Measurements from ENCODE around the gene PALM2AKAP2.
A peak's percentile ranks its signal among the peaks of the same experiment; 100 is the strongest.

The PALM2AKAP2 gene

DNA sequence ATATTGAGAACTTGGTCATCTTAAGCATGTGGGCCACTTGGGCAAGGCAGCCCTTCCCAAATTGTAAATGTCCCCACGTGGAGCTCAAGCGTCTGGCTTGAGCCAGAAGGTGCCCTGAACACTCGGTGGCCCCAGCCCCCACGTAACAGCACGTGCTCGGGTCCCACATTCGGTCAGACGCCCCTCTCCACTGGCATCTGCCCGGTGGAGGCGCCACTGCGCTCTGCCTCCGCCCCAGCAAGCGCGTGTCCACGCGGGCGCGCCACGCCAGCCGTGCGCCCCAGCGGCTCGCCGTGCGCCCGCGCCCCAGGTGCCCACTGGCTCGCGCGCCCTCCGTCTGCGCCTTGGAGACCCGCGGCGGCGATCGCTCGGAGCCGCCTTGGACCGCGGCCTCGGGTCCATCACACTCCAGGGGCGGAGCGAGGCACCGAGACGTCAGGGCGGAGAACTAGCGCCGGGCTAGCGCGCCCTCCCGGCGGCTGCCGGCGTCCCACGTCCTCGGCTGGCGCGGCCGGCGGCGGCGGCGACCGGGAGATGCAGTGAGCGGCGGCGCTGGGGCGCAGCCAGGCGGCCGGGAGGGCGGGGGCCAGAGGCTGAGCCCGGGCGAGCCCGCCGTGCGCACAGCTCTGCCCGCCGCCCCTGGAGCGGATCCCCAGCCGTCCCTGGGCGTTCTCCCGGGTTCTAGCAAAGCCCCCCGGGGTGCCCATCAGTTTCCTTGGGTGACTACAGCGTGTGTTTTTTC lies at the start of gene PALM2AKAP2:
TSS of gene PALM2AKAP2 (plus strand) at position 488 of the 742 bp plus-strand sequence. CDS start 291 bp downstream, outside the sequence.
- peak; percentile 90 for DNase-seq

- peak; percentile 99 for DNase-seq
Measured at GRCh38 chr9:109730228-109730627, 49.8 kb upstream of the PALM2AKAP2 start.

GRCh38 chr9:109733690-109734089 lies 46.3 kb upstream of the PALM2AKAP2 start:
- no peak for DNase-seq

DNA sequence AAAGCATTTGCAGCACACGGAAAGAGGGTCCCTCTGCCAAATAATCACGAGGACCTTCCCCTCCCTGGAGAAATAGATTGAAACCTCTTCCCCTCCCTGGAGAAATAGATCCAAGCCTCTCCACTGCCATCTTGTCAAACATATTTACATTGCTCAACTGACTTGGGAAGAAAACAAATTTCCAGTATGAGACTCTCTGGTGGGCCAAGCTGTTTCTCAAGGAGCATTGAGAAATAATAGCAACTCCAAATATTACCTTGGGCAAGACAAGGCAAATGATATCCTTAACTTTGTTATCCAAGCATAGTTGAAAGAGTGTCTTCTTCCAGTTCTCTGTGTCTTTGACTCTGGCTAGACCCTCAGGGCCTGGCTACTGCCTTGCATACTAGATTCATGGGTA lies 45.2 kb upstream of the PALM2AKAP2 start:
- no peak for DNase-seq

DNA sequence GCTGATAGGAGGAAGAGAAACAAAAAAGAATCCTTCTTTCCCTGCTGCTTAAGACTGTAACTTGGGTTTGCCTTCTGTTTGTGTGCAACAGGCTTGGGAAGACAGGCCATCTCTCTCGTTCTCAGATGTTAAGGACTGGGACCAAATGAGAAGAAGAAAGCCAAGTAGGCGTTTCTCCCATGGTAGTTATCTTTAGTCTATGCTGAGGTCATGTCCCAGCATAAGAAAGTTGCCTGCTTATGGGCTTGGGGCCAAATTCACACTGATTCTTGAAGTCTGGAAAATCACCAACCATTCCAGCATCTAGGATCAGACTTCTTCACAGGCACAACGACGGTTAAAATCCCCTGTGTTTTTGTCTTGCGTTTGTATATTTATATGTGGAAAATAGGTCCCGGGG lies 44.2 kb upstream of the PALM2AKAP2 start:
- no peak for DNase-seq

DNA sequence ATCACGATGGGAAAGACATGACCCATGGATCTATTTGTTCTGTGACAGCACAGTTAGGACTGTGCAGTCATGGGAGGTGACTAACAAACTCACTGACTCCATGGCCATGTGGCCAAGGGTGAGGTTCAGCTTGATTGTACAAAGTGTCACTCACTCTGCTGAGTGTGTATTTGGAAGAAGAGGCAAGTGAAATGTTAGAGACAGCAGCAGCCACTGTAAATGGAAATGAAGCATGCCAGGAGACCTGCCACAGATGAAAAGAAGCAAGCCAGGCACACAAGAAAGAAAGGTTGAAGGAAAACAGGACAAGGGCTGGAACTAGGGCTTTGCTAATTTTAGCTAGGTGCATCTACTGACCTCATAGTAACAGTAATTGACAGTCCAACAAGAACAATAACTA lies 42.7 kb upstream of the PALM2AKAP2 start:
- DNase-seq: no peak

DNA sequence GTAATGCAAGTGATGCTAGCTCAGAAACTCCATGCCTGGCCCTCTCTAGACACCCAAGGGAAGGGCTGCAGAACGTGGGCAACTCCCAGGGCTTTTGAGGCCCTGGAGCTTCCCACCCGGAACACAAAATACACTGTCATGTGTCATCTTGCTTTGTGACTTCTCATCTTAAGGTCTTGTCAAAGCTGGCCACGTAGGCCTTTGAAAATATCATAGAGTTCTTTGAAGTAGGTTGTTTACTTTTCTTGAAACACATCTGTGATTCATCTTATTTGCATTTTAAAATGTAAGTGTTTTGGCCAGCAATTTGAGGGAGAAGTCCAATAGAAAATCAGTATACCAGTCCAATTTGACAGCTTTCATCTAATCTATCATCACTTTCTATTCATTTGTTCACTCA lies 40.2 kb upstream of the PALM2AKAP2 start:
- DNase-seq: no peak

- peak; percentile 71 for DNase-seq
Measured at GRCh38 chr9:109742776-109743348, 37.1 kb upstream of the PALM2AKAP2 start.

DNA sequence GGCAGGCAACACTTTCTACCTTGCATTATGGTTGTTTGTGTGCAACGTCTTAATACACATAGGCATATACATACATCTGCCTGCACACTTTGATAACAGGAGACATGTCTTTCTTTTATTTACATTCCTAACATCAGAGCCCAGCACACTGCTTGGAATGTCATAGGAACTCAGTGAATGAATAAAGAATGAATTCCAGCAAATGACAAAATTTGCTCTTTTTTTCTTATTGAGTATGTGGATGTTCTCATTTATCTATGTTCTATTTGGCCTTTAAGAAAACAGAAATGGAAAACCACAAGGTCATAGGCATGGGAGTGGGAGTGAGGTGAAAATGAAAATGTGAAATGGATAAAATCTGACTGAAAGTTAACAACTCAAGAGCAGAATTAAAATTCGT lies 36.3 kb upstream of the PALM2AKAP2 start:
- DNase-seq: no peak

DNA sequence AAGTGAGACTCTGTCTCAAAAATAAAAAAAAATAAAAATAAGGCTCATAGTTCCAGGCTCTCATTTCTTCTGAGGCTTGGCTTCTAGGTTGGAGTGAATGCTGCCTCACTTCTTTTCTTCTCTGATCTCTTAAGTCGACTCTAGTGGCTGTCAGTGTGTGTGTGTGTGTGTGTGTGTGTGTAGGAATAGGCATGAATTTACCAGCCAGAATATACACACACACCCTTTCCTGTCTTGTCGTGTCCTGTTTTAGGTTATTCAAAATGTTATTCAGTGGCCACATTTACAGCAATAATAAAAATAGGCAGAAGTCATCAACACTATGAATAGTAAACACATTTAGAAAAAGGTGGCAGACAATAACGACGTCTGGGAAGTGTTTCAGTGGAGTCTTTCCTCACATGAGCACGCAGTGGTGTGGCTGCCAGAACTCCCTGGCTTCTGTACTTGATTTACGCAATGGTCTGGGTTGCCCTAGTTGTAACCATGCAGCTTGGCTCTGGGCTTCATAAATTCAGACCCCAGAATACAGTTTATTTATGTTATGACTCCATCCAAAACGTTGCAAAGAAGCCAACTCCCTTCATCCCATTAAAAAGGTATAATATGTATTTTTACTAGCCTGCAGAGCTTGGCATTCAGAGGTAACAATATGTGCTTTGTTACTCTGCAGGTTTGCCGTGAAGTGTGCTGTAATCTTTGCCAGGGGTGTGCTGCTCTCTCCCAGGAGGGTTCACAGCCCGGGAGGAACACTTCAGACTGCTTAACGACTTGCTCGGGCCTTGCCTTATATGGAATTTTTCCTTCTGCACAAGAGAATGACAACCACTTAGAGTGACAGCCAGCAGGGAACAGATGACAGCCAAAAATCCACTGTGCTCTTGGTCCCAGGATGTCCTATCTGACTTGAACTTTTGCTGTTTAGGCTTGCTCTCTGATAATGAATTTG lies 34.4 kb upstream of the PALM2AKAP2 start:
- peak; percentile 87 for DNase-seq

GRCh38 chr9:109751253-109751652 lies 28.7 kb upstream of the PALM2AKAP2 start:
- peak; percentile 87 for DNase-seq

GRCh38 chr9:109753308-109753707 lies 26.7 kb upstream of the PALM2AKAP2 start:
- DNase-seq: no peak

DNA sequence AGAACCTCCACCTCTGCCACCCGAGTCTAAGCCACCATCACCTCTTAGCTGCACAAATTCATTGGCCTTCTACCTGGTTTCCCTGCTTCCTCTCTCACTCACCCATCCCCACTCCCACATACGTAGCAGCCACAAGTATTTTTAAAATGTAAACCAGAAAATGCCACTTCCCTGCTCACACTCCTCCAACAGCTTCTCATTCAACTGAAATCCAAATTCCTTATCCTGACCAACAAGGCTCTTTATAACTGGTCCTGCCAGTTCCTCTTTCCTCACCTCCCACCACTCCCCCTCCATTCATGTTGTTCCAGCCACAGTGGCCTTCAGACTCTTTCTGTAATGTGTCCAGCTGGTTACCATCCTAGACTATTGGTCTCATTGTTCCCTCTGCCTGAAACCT lies 25.0 kb upstream of the PALM2AKAP2 start:
- DNase-seq: no peak

- DNase-seq: no peak
Measured at GRCh38 chr9:109759589-109759988, 20.4 kb upstream of the PALM2AKAP2 start.

GRCh38 chr9:109765278-109765677 lies 14.7 kb upstream of the PALM2AKAP2 start:
- DNase-seq: no peak

DNA sequence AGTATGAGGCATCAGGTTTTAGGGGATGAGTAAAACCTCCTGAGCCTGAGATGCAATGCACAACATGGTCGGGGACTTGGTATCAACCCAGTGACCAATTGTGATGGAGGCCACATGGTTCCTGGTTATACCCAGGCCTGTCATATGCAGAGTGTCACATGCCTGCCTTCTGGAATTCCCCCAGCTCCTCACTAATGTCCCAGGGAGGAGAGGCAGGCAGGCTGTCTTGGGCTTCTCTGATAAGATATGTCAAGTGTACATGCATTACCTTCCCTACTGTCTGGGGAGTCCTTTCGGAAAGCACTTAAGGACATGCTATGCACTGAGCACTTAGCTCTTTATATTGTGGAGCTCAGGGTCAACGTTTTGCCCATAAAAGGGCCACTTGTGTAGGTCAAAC lies 14.2 kb upstream of the PALM2AKAP2 start:
- no peak for DNase-seq

DNA sequence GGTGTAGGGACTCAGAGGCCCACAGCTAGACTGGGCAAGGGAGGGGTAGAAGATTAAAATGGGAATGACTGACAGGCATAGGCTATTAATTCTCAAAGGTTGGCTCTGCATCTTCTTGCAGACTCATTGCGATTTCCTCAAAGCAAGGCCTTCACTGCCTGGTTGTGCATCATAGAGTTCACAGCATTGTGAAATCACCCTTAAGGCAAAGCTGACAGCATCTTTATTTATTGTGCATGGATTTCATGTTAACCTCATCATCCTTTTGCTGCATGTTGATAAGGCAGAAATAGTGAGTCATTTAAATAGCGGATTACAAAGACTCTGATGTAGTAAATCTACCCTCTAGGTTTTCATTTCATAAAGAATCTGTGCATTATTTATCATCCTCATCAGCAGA lies 13.6 kb upstream of the PALM2AKAP2 start:
- DNase-seq: no peak

DNA sequence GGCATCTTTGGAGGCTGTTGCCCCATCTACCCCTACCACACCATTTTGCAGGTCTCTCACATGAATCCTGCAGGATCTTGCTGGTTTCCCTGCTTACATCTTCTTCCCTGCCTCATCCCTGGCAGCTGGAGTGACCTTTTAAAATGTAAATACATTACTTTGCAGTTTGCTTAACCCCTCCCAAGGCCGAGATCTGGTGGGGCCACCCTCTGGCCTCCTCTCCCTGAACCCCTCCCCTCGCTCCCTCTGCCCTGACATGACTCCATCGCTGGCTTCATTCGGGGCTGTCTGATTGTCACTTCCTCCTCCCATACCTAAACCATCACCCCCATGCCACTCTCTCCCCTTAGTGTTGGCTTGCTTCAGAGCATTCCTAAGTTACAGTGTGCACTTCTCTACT lies 12.6 kb upstream of the PALM2AKAP2 start:
- no peak for DNase-seq

GRCh38 chr9:109767814-109768213 lies 12.2 kb upstream of the PALM2AKAP2 start:
- DNase-seq: no peak

DNA sequence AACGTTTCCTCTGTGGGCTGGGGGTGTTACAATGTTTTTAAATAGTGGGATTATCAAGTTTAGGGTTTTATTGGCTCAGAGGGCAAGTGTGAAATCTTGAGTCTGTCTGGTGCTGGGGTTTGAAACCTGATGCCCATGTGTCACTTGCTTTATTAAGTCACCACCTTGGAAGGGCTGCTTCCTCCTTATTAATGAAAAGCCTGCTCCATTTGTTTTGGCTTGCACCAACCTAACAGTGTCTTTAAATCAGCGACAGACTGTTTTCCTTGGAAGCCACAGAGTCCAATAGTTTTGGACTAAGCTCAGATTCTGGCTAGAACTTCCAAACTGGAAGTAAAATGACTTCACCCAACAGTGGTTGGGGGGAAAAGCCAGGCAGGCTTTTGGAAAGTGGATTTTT lies 10.7 kb upstream of the PALM2AKAP2 start:
- peak; percentile 22 for DNase-seq

DNA sequence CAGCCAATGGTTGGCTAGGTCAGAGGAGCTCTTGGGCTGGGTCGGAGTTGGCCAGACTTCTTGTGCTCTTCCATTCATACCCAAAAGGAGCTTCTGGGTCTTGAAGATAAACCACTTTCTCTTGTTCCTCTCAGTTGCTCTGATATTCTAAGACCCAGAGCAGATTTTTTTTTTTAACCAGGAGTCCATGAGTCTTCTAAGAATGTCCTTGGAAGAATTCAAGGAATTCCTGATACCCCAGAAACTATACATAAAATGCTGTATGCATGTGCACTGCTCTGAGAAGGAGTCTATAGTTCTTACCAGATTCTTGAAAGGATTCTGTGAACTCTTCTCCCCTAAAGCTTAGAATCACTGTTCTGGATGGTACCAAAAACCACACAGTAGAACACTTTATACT lies 9.9 kb upstream of the PALM2AKAP2 start:
- no peak for DNase-seq

DNA sequence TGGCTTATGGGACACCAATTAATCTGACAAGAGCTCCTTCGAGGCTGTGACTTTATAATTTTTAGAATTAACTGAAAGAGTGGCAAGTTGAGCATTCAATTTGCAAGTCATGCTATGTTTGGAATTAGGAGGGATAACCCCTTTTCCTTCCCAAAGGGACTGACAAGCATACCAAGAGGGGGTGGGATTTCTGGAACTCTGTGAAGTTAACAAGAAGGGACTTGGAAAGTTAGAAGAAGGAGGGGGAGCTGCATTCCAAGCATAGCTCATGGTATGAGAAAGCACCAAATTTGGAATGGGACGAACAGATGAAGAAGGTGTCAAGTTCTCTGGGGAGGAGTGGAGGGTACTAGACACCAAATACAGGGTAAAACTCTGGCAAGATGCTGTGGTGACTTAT lies 8.9 kb upstream of the PALM2AKAP2 start:
- no peak for DNase-seq

DNA sequence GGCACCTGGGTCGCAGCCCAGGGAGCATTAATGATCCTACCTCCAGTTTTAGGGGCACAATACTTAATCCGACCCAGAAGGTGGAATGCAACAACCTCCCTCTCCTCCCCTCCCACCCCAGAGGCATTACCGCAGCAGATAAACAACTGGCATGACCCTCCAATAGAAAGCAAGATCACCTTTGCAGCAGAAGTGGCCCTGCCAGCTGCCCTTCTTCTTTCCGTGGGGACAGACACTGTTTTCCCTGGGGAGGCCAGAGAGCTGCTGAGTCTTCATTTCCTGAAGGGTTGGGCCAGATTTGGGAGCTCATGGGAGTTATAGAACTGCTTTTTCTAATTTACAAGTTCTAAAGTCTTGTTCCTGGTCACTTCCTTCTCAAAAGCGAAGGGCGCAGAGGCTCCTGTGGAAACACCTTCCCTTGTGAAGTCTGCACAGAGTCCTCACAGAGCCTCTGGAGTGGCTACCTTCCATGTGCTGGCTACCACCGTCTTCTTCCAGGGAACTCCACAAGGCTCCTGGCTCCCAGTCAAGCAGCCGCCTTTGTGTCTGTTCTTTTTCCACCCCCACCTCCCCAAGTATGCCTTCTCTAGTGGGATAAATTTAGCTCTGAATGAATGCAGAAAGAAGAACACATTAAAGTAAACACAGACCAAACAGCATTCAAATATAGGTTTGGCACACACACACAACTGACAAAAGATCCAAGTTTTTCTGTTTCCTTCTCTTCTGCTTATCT lies 8.0 kb upstream of the PALM2AKAP2 start:
- DNase-seq: peak; percentile 29
